IPS DF 19.7 (cell line): ENCODE measurements around the gene MED28.
A peak's percentile ranks its signal among the peaks of the same experiment; 100 is the strongest.
"Not testable (repeated sequence)": the region's sequence is repeated elsewhere in the genome, so short reads cannot be mapped to it uniquely, and the experiment has no call there.

ENCODE experiments used
- DNase-seq: peaks from one replicate; pipeline ENCODE4 v3.0.0-alpha.2; 2013; ENCODE audit warnings: low read depth, low spot score

The MED28 gene, protein sequence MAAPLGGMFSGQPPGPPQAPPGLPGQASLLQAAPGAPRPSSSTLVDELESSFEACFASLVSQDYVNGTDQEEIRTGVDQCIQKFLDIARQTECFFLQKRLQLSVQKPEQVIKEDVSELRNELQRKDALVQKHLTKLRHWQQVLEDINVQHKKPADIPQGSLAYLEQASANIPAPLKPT

DNA sequence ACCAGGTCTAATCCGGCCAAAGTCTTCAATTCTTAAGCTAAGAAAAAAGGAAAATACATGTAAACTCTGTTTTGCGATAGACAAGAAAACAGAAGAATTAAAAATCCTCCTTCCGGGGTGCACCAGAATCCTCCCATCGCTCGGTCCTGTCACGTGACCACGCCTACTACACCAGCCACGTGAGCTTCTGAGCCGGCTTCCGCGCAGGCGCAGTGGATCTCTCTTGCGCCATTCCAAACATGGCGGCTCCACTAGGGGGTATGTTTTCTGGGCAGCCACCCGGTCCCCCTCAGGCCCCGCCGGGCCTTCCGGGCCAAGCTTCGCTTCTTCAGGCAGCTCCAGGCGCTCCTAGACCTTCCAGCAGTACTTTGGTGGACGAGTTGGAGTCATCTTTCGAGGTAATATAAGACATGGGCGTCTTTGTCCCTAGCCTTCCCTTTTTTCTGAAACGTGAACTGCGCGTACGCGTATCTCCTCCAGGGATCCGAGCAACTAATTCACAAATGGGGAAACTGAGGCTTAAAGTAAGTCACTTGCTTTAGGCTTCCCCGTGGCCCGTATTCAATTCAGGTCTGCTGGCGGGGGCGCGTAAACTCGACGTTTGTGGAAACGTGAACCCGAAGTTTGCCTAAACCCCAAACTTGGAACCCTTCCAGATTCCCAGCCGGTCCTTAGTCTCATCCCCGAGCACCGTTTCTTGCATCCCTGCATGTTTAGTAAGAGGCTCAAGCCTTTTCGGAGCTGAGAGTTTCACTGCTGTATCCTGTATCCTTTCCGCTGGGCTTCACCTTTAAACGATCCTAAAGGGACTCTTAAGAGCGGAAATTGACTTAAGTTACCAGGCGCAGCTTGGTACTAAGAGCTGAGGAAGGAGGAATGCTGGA, at the start of gene MED28:
Gene MED28 (plus strand): TSS at position 226 of the 884 bp plus-strand sequence. CDS start 14 bp downstream, at position 240.
- peak; percentile 60 for DNase-seq

DNA sequence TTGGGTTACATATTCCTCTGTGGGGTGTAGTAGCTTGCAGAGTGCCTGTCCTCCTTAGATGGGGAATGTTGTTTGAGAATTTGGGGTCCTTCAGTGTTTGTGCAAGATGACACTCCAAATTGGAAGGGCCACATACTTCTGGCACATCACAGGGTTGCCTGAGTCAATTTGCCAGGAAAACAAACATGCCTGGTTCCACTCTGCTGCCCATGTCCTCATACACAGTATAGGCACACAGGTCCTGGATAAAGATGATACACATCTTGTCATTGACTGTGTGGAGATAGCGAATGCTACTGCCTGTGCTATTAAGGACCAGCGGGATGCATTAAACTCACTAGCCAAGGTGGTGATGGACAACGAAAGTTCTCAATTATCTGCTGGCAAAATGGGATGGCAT, 48.6 kb upstream of the MED28 start:
- no peak for DNase-seq

DNA sequence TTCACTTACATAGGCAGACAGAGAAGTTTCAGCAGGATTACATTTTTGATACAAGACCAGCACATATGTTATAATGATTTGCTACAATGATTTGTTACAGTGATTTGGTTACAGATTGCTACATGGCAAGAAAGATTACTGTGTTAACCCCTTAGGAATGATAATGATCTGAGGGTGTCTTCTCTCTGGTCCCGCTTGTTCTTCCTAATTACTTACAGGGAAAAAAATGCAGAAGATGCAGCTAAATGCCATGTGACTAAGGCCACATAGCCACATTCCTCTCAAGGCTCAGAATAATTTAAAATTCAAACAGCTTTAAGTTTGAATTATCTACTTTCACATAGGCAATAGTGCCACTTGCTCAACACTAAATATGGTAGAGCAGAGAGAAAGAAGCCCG, 47.2 kb upstream of the MED28 start:
- no peak for DNase-seq

DNA sequence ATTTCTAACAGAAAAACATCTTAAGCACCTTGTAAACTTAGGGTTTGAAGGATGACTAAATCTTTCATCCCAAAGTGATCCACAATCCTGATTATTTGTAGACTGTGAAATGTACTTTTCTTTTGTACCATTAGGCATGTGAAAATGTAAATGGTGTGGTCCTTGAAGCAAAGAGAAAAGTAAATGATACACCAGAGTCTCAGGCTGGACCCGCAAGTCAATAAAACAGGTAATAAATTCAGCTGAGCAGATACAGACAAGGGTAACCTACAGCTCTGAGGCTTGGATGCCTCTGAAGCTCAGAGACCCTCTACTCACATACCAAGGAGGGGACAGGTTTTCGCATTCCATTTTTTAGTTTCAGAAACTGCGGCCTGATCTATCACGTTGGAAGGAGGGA, 40.2 kb upstream of the MED28 start:
- DNase-seq = no peak

DNA sequence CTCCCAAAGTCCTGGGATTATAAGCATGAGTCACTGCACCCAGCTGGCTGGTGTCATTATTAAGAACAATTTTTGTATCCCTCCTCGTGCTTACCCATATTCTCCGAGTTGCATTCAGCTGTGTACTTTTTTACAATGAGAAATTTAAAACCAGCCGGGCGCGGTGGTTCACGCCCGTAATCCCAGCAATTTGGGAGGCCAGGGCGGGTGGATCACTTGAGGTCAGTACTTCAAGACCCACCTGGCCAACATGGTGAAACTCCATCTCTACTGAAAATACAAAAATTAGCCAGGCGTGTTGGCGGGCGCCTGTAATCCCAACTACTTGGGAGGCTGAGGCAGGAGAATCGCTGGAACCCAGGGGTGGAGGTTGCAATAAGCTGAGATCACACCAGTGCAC, 39.3 kb upstream of the MED28 start:
- not testable (repeated sequence) for DNase-seq

DNA sequence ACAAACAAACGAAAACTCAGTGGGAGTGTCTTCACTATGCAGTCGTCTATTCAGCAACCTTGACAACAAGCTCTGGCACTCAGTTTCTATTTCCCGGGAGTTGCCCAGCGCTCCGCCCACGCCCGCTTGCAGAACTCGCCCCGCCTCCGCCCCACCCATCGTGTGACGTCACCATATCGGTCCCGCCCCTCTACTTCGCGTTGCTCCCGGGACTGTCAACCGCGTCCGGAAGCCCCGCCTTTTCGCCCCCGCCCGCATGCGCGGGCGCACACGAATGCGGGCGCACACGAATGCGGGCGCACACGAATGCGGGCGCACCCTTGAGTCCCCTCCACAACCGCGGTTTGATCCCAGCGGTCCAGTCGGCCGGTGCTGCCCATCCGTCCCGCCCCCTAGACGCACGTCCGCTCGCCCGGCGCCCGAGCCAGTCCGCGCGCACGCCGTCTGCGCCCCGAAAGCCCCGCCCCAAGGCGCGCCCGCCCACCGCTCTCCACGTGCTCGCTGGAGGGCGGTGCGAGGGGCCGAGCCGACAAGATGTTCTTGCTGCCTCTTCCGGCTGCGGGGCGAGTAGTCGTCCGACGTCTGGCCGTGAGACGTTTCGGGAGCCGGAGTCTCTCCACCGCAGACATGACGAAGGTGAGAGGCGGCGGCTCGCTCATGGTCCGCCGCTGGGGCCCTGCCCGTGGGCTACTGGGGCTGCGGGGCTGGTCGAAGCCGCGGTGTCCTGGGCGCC, 37.3 kb upstream of the MED28 start, which contains the start of gene LAP3:
Gene LAP3 (plus strand): TSS at position 267 of the 733 bp plus-strand sequence. CDS start 268 bp downstream, at position 535.
- DNase-seq = peak; percentile 47

DNA sequence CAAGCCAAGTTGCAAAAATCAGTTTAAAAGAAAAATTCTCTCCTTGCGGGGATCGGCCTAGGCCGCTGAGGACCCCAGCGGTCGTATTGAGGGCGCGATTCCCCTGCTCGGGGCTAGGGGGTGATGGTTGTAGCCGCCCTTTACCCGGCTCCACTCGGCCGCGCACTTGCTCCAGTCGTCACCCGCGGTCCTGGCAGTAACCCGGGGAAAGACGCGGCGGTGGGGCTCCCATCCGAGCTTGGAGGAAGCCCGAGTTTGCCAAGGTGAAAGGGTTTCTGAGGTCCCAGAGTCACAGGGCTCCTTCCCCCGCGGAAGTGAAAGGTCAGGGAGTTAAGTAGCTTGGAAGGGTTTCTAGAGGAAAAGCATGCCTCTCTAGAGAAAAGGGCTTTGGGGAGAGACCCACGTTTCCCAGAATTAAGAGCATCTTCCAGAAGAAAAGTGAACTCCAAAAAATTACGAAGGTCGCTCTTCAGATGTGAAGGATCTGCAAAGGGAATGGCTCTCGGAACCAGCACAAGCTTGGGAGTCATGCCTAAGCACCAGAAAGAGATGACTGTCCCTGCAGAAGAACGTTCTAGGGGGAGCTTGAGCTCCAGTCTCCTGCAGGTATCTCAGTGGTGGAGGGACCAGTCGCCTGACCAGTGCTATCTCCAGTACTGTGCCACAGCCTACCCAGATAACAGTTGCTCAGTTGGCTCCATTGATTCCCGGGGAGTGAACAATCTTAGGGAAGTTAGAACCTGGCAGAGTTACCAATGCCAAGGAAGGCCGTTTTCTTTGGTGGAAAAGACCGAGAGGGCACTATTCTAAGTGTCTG, 36.6 kb upstream of the MED28 start:
- no peak for DNase-seq

DNA sequence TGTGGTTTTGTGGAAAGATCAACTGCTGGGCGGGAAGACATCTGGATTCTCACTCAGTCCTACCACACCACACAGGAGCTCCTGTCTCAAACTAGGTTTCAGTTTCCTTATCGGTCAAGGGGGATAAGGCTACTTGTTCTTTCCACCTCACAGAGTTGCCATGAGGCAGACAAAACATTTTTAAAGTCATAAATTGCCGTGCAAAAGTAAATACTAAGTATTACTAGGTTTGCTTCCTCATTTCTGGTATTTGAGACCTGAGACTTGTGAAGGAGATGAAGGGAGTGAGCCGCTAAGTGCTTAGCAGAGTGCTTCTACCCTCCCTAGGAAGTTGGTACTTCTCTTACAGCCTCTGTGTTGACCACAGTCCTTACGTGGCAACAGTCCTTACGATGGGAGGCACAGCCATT, 36.0 kb upstream of the MED28 start:
- DNase-seq = no peak

DNA sequence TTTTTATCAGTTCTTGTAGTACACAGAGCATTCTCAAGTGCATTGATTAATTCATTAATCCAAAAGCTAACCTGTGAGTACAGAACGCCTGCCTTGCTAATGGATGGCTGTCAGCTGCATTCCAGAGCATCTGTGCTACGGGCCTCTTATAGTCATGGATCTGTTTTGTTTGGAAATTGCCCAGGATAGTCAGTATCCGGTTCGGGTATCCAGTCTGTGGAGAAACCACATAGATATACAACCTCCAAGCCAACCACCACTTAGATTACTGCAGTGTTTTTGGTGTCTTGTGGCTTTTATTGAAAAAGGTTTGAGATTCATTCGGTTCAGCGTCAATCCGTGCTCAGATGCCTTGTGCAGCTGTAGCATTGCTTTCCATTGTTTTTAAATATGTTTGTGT, 33.5 kb upstream of the MED28 start:
- no peak for DNase-seq

DNA sequence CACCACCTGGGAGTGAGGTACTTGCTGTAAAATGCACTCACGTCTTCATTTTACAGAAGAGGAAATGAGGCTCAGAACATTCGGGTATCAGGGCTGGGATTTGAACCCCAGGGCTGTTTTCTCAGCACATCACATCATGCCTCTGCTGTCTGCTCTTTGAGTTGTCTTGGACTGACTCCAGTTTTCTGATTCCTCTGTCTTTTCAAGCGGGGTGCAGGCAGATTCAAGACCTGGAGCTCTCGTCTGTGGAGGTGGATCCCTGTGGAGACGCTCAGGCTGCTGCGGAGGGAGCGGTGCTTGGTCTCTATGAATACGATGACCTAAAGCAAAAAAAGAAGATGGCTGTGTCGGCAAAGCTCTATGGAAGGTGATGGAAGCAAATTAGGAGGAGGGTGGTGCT, 31.2 kb upstream of the MED28 start:
- no peak for DNase-seq

DNA sequence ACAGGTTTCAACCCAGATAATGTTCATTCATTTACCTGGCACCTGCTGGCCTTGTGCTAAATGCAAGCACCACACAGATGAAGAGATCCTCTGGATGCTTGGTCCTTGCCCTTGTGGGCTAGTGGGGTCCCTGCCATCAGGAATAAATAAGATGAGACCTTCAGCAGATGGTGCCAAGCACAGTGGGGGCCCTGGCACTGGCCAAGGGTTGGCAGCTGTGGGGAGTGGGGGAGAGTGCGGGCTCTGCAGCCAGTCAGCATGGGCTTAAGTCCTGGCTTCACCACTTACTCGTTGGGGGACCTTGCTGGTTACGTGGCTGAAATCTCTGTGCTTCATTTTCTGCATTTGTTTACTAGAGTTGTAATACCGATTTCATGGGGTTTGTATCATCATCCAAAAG, 30.5 kb upstream of the MED28 start:
- no peak for DNase-seq

DNA sequence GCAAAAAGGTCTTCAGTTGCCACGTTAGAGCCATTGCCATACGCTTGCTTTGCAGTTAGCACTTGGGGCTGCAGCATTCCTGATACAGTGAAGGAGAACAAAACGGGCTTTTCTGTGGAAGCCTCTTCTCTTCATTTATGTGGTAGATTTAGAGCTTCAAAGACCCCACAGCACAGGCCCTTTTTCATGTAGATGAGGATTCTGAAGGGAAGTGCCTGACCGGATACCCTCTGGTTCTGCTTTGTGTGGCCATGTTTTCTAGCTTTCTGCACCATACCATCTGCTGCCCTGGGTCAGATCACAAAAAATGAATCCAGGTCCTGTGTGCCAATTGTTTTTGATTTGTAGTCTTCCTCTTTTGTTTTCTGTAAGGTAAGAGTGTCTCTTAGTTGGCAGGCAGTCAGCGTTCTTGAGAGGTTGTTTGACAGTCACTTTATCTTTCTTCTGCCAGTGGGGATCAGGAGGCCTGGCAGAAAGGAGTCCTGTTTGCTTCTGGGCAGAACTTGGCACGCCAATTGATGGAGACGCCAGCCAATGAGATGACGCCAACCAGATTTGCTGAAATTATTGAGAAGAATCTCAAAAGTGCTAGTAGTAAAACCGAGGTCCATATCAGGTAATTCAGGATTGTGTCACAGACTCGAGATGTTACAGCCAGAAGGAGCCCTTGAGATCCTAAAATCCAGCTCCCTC, 29.8 kb upstream of the MED28 start:
- no peak for DNase-seq

DNA sequence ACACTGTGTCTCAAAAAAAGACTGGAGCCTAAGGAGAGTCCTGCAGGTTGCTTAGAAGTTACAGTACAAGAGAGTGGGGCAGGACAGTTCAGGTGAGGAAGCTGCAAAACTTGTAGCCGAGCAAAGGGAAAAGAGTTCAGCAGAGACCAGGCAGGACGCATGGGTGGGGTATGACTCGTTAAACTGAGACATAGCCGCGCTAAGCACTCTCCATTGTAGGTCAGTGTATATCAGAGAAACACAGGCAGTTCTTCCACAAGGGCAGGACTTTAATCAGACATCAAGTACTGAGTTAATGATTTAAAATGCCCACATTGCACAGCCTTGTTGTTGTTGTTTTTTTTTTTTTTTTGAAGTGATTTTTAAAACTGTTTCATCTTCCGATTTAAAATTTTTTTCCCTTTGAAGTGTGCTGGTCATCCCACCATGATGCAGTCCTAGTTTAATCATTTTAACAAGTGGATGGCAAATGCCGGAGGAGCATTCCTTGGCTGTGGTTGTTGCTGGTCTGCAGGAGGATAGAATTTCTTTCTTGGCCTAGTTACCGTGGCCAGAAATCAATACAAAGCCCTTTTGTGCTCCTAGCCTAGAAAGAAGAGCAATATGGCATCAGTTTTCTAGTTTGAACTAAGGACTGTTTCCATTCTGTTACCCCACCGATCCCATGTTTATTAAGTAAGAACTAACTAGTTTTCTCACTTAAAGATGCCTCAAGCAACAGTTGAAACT, 27.2 kb upstream of the MED28 start:
- DNase-seq = no peak

DNA sequence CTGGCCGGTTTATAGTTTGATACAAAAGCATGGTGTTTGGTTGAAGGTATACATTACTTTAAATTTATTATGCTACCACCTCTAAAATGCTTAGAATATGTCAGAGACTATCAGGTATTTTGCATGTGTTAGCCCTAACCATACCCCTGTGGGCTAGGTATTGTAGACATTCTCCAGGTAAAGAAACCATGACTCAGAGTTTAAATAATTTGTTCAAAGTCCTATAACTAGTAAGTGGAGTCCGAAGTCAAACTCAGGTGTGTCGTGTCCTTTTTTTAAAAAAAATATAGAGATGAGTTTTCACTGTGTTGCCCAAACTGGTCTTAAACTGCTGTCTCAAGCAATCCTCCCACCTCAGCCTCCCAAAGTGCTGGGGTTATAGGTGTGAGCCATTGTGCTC, 25.1 kb upstream of the MED28 start:
- no peak for DNase-seq

DNA sequence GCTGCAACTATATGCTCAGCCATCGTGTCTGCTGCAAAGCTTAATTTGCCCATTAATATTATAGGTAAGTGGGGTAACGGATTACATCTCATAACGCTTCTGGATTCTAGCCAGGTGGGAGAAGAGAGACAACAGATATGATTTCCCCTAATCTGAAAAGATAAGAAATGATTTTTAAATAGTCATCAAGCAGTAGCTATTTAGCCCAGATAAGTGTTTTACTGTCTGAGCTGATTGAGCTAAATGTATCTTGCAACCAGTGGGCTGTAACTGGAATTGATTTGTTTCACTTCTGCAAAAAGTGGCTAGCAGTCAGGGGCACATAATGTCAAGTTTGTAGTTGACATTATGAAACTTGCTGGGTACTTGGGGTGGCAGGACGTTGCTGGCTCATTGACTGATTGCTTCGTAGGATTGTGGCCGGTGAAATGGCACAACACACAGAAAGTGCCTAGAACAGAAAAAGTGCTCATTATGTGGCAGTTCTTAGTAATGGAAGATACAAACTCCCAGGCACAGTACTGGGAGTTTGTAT, 18.9 kb upstream of the MED28 start:
- no peak for DNase-seq

DNA sequence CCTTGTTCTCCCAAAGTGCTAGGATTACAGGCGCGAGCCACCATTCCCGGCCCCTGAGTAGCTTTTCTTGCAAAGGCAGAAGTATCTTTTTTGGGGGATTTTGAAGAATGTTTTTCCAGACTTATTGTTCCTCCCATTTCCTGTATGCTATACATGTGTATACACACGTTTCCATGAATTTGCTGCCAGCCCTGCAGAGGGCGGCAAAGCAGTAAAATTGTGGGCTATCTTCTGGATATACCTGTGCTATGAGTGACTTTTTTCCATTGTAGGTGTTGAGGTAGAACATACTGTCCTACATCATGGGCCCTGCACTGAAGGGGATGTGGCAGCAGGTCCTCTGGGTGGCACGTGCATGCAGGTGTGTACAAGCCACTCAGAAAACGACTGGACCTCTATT, 16.9 kb upstream of the MED28 start:
- DNase-seq = no peak

DNA sequence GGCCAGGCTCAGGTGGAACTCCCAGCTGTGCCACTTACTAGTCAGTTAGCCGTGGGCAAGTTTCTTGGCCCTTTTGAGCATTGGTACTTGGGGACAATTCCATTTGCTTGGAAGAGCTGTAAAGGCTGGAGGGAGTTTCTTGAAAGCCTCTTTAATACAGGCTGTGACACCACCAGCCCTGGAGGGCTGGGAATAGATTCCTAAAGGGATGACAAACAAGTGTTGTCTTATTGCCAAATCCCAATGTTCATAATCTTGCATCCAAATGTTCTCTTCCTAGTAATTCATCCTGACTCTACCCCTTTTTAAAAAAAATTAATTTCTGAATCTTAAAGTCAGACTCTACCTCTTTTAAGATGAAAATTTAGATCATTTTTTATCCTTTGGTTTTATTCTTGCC, 14.6 kb upstream of the MED28 start:
- no peak for DNase-seq

DNA sequence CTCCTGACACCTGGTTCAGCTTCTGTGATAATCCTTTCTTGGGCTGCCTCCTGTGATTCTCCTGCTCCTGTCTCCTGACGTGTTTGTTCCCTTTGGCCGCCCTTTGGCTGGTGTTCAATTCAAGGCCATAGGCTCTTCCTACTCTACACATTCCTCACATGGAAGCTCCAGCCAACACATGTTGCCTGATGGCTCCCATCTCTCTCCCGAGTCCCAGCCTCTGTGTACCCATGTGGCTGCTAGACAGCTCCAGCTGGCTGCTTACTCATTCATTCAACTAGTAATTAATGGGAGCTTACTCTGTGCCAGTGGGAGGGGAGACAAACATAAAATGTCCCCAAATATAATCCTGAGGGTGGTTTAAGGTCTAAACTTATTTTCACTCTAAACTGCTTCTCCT, 9.2 kb upstream of the MED28 start:
- no peak for DNase-seq

DNA sequence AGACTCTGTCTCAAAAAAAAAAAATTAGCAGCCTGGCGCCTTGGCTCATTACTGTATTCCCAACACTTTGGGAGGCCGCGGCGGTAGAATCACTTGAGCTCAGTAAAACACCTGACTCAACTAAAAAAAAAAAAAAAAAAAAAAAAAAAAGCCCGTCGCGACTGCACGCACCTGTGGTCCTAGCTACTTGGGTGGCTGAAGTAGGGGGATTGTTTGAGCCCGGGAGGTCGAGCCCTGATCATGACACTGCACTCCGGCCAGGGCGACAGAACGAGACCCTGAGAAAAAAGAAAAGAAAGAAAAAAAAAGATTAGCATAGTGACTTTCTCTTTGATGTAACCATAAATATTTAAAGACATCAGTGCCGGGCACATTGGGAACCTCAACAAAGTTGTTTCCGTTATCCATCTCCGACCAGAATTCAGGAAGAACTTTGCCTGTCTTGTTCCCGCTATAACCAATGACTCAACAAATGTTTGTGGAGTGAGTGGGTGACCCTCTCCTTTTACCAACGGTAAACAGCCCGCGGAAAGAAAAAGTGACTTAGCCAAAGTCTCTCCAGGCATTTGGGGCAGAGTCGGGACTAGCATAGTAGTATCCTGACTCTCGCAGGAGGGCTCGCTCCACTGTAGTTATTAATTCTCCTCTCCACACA, 553 bp upstream of the MED28 start:
- no peak for DNase-seq

DNA sequence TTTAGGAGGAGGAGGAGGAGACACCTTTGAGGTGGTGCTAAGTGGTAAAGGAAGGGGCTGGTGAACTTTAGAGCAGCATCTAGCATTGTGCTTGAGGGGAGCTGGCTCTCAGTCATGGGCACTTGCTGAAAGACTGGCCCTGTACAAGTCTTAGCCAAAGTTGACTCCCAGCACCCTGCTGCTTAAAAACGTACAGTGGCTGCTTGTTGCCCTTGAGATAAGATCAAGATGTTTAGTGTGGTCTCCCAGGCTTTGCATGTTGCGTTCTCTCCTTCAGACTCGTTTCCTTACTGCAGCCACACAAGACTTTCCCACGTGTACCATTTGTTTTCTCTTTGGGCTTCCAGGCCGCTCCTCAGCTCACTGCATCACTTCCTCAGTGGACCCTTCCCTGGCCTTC, 1.8 kb downstream of the MED28 start:
- DNase-seq = no peak
